Measurements from ENCODE around the gene SHFL. TPM values are rescaled to one million over a fixed set of nuclear protein-coding genes. Genes with fewer than 3 reads are reported as not detected.

The SHFL gene
- total RNA-seq, 1 donor from 2014 or later, result 16.8 TPM

DNA sequence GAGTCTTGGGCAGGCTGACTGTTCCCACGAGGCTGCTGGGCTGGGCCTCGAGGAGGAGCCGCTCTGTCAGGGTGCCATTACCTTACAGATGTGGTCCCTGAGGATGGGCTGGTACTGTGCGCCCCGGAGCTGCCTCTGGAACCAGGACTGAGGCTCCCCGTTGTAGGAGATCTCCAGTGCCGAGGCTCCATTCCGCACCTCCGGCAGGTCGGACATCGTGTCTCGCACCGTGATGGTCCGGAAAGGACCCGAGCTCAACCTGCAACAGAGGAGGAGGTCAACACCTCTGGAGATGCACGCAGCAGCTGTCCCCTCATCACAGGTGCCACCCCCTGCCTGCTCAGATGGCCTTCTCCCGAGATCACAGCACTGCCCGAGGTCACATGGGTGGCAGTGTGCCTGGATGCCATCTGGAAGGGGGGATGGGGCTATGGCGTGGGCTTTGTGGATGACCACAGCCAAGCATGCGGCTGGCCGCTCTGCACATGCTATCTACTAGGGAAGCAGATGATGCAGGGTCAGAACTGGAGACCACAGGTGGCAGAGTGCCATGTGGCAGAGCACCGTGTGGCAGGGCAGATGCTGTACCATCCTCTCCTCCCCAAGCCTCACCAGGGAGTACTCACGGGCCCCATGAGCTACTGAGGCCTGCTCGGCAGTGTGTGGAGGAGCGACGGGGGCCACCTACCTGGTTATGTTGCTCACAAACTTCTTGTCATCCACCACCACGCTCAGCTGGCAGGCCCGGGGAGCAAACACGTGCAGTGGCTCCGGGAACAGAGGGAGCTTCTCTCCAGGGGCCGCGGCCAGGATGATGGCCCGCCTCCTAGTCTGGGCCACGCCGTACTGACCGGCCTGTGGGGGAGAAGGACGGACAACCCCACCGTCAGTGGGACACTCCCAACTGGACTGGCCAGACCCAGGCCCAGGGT is 51.9 kb downstream of the SHFL start:
- no peak overlapping the region for H3K4me3 Mint-ChIP-seq
- DNase-seq (ENCODE audit: extremely low spot score, unreplicated experiment), result no peak
- peaks cover 5% of the 10 kb centered on the region for H3K36me3 Mint-ChIP-seq
- no peak for TF ChIP-seq CTCF (conservative IDR thresholded peaks at IDR 0.05)
- no peaks in the 10 kb centered on the region for H3K27me3 Mint-ChIP-seq
- H3K9me3 Mint-ChIP-seq, result no peaks in the 10 kb centered on the region
- no peak overlapping the region for H3K27ac Mint-ChIP-seq
- H3K4me1 Mint-ChIP-seq (ENCODE audit: unreplicated experiment), result no peaks in the 10 kb centered on the region

DNA sequence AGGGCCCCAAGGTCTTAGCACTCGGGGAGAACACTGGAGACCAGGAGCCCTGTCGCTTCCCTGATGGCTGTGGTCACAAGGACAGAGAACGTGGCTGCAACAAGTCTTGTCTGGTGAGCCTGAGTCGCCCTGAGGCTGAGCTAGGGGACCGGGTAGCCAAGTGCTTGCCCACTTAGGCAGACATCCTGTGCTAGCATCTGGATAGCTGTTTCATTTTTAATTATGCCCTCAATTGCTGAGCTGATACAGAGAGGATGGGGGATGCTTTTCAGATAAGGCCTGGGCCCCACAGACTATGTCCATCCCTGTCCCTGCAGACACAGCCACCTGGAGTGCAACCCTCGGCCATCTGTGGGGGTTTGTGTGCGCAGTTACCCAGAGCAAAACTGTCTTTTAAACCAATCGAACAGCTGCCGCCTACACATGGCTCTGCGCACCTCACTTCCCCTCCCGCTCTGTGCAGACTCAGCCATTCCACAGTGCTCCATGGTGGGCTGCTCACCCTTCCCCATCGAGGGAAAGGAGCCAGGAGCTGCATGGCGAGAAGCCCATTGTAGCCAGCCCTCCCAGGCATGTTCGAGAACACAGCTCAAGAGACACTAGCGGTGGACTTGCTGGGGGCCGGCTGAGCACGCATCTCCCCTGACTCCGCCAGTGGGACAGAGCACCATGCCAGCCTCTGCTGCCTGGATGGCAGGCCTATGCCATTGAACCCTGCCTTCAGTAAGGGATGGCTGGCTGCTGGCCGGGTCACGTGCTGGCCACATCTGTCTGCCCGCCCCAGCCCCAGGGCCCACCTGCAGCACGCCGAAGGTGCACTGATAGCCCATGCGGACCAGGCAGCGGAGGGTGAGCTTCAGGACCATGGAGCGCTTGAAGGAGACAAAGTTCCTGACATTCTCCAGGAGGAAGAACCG is 53.0 kb downstream of the SHFL start:
- no peak overlapping the region for H3K27ac Mint-ChIP-seq
- DNase-seq (ENCODE audit: extremely low spot score, unreplicated experiment), result no peak
- no peaks in the 10 kb centered on the region for H3K27me3 Mint-ChIP-seq
- no peak overlapping the region for H3K4me3 Mint-ChIP-seq
- no peak for TF ChIP-seq CTCF (conservative IDR thresholded peaks at IDR 0.05)
- peaks cover 3% of the 10 kb centered on the region for H3K36me3 Mint-ChIP-seq
- no peaks in the 10 kb centered on the region for H3K9me3 Mint-ChIP-seq
- H3K4me1 Mint-ChIP-seq (ENCODE audit: unreplicated experiment), result no peaks in the 10 kb centered on the region

DNA sequence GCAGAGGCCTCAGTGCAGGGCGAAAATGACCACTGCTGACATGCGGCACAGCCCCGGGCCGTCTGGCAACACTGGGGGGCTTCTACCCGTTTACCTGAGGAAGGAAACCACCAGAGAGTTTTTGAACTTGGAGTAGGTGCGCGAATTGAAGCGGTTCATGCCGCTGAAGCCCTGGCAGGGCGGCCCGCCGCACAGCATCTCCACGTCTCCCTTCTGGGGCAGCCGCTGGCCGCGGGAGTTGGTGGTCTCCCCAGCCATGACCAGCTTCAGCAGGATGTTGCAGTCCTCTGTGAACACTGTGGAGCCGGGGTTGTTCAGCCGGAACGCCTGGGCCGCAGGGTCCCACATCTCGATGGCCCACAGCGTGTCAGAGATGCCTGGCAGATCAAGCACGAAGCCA is 53.8 kb downstream of the SHFL start:
- TF ChIP-seq CTCF (conservative IDR thresholded peaks at IDR 0.05), result no peak
- Mint-ChIP-seq H3K36me3 (peaks cover 3% of the 10 kb centered on the region), H3K4me1 (ENCODE audit: unreplicated experiment) (no peaks in the 10 kb centered on the region), H3K9me3 (no peaks in the 10 kb centered on the region), H3K27me3 (no peaks in the 10 kb centered on the region), H3K27ac (no peak overlapping the region), H3K4me3 (no peak overlapping the region)
- no peak for DNase-seq (ENCODE audit: extremely low spot score, unreplicated experiment)

DNA sequence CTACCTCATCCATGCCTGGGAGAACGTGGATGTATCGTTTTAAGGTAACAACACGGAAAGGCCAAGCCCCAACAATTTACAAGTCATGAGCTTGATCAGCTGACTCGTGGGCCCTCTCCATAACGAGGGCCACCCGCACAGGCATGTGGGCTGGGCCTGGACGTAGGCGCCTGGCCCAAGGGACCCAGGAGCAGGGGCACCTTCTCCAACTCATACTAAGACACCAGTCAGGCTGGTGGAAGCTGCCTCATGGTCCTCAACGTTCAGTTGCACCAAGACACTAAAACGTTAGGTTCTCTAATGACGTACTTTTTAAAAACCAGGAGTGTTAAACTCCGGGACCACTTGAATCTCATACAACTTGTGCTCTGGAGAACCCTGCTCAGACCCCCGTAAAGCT is 55.4 kb downstream of the SHFL start:
- peaks cover 6% of the 10 kb centered on the region for H3K36me3 Mint-ChIP-seq
- DNase-seq (ENCODE audit: extremely low spot score, unreplicated experiment), result no peak
- no peaks in the 10 kb centered on the region for H3K9me3 Mint-ChIP-seq
- no peak overlapping the region for H3K27ac Mint-ChIP-seq
- TF ChIP-seq CTCF (conservative IDR thresholded peaks at IDR 0.05), result no peak
- H3K4me3 Mint-ChIP-seq, result no peak overlapping the region
- H3K27me3 Mint-ChIP-seq, result no peaks in the 10 kb centered on the region
- H3K4me1 Mint-ChIP-seq (ENCODE audit: unreplicated experiment), result no peaks in the 10 kb centered on the region

- H3K36me3 Mint-ChIP-seq, result peaks cover 7% of the 10 kb centered on the region
- H3K9me3 Mint-ChIP-seq, result no peaks in the 10 kb centered on the region
- H3K27ac Mint-ChIP-seq, result no peak overlapping the region
- no peaks in the 10 kb centered on the region for H3K27me3 Mint-ChIP-seq
- H3K4me1 Mint-ChIP-seq (ENCODE audit: unreplicated experiment), result no peaks in the 10 kb centered on the region
- DNase-seq (ENCODE audit: extremely low spot score, unreplicated experiment), result no peak
- no peak overlapping the region for H3K4me3 Mint-ChIP-seq
- TF ChIP-seq CTCF (conservative IDR thresholded peaks at IDR 0.05), result no peak
These were observed 55.9 kb downstream of the SHFL start for GRCh38 chr19:10141973-10142372.

Small RNA genes within 50 kb of the gene (microRNA-seq; reads per million reads assigned to microRNA genes)
- gene MIR5589, result not detected

Other genes with a start within 250 kb of the SHFL start
- gene OLFM2, start 149.8 kb upstream of the SHFL start, total RNA-seq (ENCODE audit: low replicate concordance), result 33.1 and 38.6 TPM in 2 replicates
- gene COL5A3, start 75.8 kb upstream of the SHFL start, total RNA-seq (ENCODE audit: low replicate concordance), result 1.1 and 6.2 TPM in 2 replicates
- not detected in 2 replicates for gene RDH8, start 72.8 kb upstream of the SHFL start, total RNA-seq (ENCODE audit: low replicate concordance)
- gene ANGPTL6, start 16.4 kb downstream of the SHFL start, total RNA-seq (ENCODE audit: low replicate concordance), result 0.27 TPM in 1 of 2 replicates, not detected in the other
- gene PPAN, start 20.0 kb downstream of the SHFL start, total RNA-seq (ENCODE audit: low replicate concordance), result 59.2 and 62.4 TPM in 2 replicates
- 22.7 and 26.0 TPM in 2 replicates for gene P2RY11, start 25.4 kb downstream of the SHFL start, total RNA-seq (ENCODE audit: low replicate concordance)
- 179 and 215 TPM in 2 replicates for gene EIF3G, start 33.6 kb downstream of the SHFL start, total RNA-seq (ENCODE audit: low replicate concordance)
- gene DNMT1, start 108.6 kb downstream of the SHFL start, total RNA-seq (ENCODE audit: low replicate concordance), result 85.0 and 167 TPM in 2 replicates
- 8.0 and 23.3 TPM in 2 replicates for gene S1PR2, start 145.0 kb downstream of the SHFL start, total RNA-seq (ENCODE audit: low replicate concordance)
- 67.3 and 68.0 TPM in 2 replicates for gene MRPL4, start 165.9 kb downstream of the SHFL start, total RNA-seq (ENCODE audit: low replicate concordance)
- 3.3 and 3.6 TPM in 2 replicates for gene ICAM1, start 184.8 kb downstream of the SHFL start, total RNA-seq (ENCODE audit: low replicate concordance)
- gene ICAM4, start 200.6 kb downstream of the SHFL start, total RNA-seq (ENCODE audit: low replicate concordance), result 2.8 and 5.3 TPM in 2 replicates
- 2.3 and 3.8 TPM in 2 replicates for gene ICAM5, start 203.6 kb downstream of the SHFL start, total RNA-seq (ENCODE audit: low replicate concordance)
- gene ZGLP1, start 223.5 kb downstream of the SHFL start, total RNA-seq (ENCODE audit: low replicate concordance), result 5.5 and 17.0 TPM in 2 replicates
- gene FDX2, start 229.7 kb downstream of the SHFL start, total RNA-seq (ENCODE audit: low replicate concordance), result 18.8 and 23.3 TPM in 2 replicates
- gene RAVER1, start 247.2 kb downstream of the SHFL start, total RNA-seq (ENCODE audit: low replicate concordance), result 42.5 and 48.4 TPM in 2 replicates